Measurements from ENCODE around the gene TWIST2. TPM values are rescaled to one million over a fixed set of nuclear protein-coding genes. Genes with fewer than 3 reads are reported as not detected.

Gene TWIST2
- total RNA-seq, 1 donor from 2014 or later, result not detected

GRCh38 chr2:238938401-238939055, 90.6 kb downstream of the TWIST2 start:
- intact Hi-C loops (cut with micrococcal nuclease), result no loop called here

DNA sequence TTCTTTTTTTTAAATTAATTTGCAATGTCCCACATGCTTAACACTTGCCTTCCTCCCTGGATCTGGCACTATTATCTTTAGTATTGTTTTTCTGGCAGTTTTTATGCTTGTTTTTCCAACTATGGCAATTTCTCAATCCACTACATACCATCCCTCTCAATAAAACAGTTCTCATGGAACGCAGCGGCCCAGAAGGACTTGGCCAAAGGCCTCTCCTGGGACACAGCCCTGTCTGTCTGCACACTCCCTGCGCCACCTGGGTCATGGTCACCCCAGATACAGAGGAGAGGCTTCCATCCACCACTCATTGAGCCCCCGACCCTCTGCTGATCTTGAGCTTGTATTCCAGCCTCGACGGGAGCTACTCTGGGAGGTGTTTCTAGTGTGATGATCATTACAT, 91.2 kb downstream of the TWIST2 start:
- intact Hi-C loops (cut with micrococcal nuclease), result no loop called here

- intact Hi-C loops (cut with micrococcal nuclease), result no loop called here
Observed at GRCh38 chr2:238939521-238940403, 91.9 kb downstream of the TWIST2 start.

GRCh38 chr2:238940806-238941205, 92.9 kb downstream of the TWIST2 start:
- intact Hi-C loops (cut with micrococcal nuclease), result no loop called here

DNA sequence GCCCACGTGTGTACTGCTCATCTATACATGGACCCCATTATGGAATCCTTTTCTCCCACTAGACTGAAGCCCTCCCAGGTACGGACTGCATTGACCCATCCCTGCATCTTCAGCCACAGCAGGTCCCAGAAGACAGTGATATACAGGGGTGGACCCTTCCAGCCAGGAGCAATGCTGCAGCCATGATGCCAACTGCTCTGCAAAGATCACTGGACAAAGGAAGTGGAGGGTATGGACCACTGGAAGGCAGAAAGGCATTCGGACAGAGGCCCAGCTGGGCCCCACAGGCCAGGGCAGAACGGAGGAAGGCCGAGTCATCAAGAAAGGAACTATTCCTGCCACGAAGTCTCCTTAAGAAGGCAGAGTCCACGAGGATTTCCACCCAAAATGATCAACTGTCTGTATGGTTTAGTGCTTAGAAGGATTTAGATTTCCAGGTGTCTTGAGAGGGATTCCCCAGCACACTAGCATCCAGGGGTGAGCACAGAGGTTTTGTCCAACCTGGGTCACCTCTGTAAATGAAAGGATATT, 93.4 kb downstream of the TWIST2 start:
- intact Hi-C loops (cut with micrococcal nuclease), result no loop called here

GRCh38 chr2:238942080-238942725, 94.3 kb downstream of the TWIST2 start:
- intact Hi-C loops (cut with micrococcal nuclease), result no loop called here

GRCh38 chr2:238942726-238943300, 94.9 kb downstream of the TWIST2 start:
- intact Hi-C loops (cut with micrococcal nuclease), result no loop called here

- intact Hi-C loops (cut with micrococcal nuclease), result no loop called here
Observed at GRCh38 chr2:238943338-238944067, 95.6 kb downstream of the TWIST2 start.

- intact Hi-C loops (cut with micrococcal nuclease), result no loop called here
Observed at GRCh38 chr2:238945433-238946150, 97.7 kb downstream of the TWIST2 start.

GRCh38 chr2:238946318-238947242, 98.7 kb downstream of the TWIST2 start:
- intact Hi-C loops (cut with micrococcal nuclease), result no loop called here

GRCh38 chr2:238947243-238947760, 99.4 kb downstream of the TWIST2 start:
- intact Hi-C loops (cut with micrococcal nuclease), result no loop called here

DNA sequence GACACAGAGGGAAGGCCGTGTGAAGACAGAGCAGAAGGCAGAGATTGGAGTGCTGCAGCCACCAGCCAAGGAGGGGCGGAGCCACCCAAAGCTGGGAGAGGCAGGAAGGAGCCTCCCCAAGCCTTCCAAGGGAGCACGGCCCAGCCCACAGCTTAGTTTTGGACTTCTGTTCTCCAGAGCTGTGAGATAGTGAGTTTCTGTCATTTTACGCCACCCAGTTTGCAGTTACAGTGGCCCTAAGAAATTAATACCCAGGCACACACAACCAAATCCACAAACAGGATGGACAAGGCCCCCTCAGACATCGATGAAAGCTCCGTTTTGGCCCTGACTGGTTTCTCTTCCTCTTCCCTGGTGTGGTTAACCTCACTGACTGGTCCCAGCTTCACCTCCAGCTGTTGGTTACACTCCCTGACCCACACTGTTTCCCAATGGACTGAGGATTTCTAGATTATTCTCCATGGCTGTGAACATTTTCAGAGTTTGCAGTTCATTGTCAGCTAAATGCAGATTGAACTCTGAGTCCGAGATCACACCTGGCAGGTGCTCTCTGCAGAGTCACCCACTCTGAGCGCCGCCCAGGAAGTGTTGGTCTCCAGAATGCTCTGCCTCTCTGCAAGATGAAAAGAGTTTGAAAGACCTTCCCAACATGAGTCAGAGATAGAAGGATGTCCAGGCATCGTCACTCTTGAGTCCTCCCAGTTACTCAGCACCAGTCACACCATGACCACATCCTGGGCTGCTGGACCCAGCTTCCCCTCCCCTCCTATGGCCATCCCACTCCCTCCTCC, 100.2 kb downstream of the TWIST2 start:
- intact Hi-C loops (cut with micrococcal nuclease), result no loop called here

- intact Hi-C loops (cut with micrococcal nuclease), result no loop called here
Observed at GRCh38 chr2:238948765-238949641, 101.1 kb downstream of the TWIST2 start.

GRCh38 chr2:238949710-238950345, 101.9 kb downstream of the TWIST2 start:
- intact Hi-C loops (cut with micrococcal nuclease), result no loop called here

DNA sequence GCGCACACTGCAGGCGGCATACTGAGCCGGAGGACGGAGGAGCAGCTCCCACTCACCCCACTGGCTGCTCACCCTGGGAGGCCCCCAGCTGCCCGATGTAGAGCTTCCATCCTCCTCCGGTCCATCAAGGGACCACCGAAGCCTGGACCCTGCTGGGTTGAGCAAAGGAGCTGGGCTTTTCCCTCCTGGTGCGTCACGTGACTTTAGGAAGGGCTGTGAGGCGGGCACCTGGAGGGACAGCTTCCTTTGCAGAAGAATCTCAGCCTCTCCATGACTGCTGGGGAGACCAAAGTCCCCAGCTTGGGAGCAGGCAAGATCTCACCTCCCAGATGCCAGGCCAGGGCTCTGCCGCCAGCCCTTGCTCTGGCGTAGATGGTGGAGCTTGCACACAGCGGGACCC, 102.7 kb downstream of the TWIST2 start:
- intact Hi-C loops (cut with micrococcal nuclease), result no loop called here

DNA sequence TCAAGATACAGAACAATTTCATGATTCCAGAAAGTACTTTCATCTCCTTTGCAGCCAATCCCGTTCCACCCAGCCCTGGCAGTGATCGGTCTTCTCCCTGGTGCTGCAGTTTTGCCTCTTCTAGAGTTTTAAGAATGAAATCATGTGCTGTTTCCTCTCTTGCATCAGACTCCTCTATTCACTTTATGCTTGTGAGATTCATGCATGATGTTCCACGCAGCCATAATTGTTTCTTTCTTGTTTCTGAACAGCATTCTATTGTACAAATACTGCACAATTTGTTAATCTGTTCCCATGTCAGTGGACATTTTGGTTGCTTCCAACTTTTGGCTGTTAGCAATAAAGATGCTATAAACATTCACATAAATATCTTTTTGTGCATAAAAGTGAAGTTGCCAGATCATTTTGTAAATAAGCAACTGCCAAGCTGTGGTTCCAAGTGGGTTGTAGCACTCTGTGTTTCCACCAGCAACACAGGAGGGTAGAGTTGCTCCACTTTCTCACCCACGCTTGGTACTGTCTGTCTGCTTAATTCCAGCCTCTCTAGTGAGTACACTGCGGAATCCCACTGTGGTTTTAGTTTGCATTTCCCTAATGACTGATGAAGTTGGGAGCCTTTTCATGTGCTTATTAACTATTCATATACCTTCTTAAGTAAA, 104.5 kb downstream of the TWIST2 start:
- intact Hi-C loops (cut with micrococcal nuclease), result no loop called here
